SKM-1 (cell line): ENCODE results near the gene CYB561.

Experiments used
- DNase-seq: peaks from one replicate; lab custom pipeline; 2025; ENCODE audit not compliant: unreplicated experiment; lab: John Stamatoyannopoulos, UW

CYB561 gene

DNA sequence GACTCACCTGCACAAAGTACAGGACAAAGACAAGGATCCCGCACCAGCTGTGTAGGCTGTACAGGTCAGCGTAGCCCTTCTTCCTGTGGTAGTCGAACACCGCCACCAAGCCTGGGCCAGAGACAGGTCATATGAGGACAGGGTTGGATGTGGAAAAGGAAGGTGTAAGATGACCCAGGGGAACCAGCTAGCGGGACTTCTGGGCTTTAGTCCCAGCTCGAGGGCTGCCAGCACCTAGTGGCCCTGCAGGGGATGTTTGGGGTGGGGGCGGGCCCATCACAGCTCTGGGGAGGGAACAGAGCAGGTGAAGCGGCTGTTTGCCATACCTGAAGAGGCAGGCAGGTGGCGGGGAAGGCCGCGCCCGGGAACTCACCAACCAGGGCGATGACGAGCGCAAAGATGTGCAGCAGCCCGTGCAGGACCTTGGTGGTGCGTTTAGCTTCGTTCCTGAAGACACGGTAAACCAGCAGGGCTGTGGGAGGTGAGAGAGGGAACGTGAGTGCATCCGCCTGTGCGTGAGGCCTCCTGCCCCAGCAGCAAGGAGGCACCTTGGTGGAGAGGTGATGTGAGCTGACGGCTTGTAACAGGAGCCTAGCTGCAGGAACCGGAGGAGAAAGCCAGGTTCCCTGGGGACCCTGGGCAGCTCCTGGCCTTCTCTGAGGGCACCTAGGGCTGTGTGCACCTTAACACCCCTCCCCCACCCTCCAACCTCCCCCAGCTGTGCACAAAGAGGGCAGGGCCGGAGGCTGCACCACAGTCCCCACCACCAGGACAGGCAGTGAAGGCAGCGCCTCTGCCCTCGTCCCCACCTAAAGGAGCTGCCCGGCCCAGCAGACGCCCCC lies 10.2 kb downstream of the CYB561 start:
- DNase-seq = no peak

DNA sequence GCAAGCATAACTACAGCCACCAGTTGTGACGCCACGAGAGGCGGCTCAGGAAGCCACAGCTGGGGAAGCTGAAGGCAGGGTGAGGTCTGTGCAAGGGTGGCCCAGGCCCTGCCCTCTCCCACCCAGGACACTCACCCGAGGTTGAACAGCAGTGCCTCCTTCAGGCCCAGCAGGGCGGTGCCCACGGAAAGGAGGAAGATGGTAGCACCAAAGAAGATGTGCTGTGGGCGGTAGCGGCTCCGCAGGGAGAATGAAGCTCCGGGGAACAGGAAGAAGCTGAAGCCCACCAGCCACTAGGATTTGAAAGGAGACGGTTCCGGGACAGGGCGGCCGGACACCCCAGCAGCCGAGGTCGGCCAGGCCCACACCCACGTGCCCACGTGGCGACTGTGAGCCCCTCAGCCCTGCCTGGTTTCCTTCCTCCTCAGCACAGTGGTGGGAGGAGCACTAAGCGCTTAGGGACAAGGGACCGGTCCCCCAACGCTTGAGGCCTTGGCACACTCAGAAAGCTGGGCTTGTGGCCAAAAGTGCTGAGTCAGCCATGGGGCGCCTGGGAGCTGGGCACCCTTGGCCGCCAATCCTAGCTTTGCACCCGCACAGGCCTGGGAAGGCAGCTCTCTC lies 11.0 kb downstream of the CYB561 start:
- DNase-seq = no peak

GRCh38 chr17:63433746-63434591 lies 12.1 kb downstream of the CYB561 start:
- DNase-seq = no peak

DNA sequence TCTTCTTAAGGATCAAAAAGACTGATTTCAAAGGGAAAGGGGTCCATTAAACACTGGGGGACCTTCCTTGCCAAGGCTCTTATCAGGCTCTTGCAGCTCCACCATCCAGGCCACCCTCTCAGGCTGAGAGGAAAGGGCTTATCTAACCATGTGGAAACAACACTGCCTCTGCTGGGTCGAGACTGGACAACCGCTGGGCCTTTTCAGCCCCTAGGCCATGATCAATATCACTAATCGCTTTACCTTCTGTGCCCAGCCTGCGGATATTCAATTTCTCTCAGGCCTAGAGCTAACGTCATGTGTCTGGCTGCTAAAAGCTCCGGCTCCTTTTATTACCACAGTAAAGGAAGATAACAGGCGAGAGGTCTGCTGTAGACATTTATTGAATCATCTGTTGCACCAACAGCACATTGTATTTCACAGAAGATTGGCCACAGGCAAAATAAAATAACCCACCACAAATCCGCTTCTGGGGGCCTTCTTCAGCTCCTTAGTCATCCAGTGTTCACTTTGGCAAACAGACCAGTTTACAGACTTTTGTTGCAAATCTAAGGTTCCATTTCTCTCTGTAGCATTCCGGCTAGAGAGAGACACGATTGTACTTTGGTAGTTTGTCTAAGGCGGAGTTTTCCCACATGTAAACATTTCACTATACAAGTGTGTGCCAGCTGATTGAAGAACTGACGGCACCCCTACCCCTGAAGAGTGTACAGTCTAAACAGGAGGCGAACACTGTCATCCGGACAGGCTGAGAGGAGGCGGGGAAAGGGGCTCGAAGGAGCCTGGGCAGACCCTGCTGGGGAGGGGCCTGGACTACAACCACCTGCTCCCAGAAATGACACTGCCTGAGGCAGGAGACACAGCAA lies 13.9 kb downstream of the CYB561 start:
- DNase-seq = no peak

- DNase-seq = no peak
These were observed 14.5 kb downstream of the CYB561 start for GRCh38 chr17:63431618-63431938.

GRCh38 chr17:63430223-63430622 lies 15.9 kb downstream of the CYB561 start:
- no peak for DNase-seq

DNA sequence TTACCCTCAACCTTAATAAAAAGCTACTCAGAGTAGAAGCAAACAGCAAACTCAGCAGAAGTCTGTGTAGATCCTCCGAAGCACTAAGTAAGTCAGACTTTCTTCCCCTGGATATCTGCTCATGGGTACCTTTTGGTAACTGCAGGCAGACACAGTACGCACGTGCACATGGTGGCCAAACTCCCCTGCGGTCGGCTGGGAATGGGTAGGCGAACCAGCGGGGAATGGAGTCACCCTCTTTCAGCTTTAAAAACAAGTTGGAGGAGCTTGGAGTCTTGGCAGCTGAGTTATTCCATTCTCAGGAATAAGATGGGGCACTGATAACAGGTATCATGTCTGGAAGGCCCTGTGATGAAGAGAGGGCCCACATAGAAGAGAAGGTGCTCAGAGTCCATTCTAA lies 16.3 kb downstream of the CYB561 start:
- DNase-seq = no peak

DNA sequence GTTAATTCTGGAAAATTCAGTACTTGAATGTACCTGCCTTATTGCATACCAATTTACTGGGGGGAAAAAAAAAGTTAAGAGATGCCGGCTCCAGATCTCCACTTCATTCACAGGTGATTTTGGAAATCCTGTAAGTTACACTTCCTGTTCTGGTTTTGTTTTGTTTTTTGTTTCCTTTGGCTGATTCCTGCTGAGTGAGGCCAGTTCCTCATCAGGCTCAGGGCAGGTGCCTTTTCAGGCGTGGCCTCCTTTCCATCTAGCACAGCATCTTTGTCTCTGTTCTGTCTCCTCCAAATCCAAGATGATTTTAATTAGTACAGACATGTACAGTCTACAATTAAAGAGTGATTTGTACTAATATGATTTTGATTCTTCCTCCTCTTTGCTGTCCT lies 19.2 kb downstream of the CYB561 start:
- no peak for DNase-seq

DNA sequence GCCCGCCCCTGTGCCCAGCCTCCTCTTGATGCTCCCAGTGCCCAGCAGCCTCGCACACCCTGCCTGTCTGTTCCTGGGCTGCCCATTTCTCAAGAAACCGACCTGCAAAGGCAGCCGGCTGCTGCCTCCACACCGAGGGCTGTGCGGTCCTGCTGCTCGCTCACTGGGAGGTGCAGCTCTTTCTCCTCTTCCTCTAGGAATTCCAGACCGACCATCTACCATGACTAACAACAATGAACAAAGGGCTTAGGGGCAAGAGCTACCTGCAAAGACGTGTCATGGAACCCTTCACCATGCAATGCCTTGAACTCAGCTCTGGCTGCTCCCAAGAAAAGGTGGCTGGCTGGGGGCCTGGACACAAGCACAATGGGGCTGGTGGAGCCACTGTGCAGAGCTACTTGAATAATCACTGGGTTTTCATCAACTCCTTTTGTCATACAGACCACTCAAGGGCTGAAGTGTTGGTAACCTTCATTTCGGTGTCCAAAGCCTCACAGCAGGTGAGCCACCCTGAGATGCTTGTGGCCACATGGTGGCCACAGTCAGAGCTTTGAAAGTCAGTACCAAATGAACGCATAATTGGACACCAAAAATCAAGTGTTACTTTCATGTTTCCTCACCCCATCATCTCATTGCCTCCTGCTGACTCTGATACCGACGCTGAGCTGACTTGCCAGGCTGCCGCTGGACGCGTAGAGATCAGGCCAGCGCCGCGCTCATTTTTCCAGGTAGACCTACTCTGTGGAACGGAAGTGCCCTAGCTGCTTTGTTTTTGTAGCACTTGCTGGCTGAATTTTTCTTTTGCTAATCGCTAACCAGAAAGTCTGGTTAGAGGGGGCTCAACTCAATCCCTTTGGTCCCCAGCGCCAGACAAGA lies 19.8 kb downstream of the CYB561 start:
- no peak for DNase-seq

DNA sequence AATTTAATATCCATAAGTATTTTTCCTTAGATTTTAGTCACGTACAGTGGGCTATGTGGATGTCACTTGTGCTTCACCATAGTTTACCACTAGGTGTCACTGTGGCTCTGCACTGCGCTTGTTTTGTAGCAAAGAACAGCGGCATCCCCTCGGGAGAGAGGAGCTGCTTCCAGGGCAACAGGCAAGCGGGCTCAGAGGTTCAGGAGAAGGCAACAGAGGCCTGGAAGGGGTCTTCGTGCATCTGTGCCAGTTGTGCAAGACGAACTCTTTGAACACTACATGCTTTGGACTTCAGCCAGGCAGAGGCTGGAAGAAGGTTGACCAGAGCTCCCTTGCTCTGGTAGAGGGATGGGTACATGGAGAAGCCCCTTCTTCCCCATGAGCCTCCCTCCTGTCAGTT lies 20.6 kb downstream of the CYB561 start:
- peak; percentile 56 for DNase-seq

DNA sequence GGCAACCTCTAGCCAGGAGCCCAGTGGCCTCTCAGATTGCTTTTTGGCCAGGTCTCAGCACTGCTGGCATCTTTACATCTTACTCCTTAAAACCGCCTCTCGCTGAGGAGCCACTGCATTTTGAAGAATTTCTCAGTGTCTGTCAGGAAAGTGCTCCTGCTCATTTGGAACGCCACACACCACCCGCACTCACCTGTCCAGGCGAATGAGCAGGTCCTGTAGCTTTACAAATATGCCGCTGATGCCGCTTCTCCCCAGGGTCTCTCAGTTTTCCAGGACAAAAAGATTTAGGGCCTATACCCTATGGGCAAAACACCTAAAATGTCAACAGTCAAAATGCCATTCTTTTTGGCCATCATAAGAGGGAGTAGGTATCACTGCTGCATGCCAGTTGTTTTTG lies 22.1 kb downstream of the CYB561 start:
- DNase-seq = no peak

DNA sequence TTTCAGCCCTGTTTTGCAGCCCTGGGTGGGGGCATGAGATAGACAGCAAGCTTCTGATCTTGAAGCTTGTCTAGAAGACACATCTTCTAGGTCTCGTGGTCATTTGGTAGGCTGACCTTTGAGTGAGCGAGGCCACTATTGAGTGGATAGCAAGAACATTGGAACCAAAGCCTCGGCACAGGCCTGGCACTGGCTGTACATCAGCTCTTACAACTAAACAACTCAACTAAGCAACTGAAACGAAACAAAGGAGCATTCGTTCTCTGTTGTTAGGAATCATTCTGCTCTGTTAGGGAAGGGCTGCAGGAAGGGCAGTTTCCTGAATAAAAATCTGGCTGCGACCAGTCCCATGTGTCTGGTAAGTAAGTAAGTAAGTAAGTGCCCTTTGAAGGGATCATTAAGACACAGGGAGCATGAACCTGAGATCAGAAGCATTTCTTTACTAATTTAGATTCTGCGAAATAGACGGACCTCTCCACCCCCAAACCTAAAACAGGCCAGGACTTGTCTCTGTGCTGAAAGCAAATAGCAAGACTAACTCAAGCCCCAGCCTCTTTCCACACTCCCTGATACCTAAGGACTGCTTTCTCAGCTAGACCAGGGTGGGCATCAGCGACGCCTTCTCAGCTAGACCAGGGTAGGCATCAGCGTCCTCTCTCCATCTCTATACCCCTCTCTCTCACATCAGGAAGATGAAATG lies 22.7 kb downstream of the CYB561 start:
- no peak for DNase-seq

GRCh38 chr17:63421681-63422645 lies 24.1 kb downstream of the CYB561 start:
- DNase-seq = no peak

- no peak for DNase-seq
These were observed 25.0 kb downstream of the CYB561 start for GRCh38 chr17:63420868-63421680.

GRCh38 chr17:63419949-63420867 lies 25.9 kb downstream of the CYB561 start:
- no peak for DNase-seq

- DNase-seq = no peak
These were observed 26.7 kb downstream of the CYB561 start for GRCh38 chr17:63419398-63419797.
